ENCODE results near the gene ATXN2.

ATXN2 gene

DNA sequence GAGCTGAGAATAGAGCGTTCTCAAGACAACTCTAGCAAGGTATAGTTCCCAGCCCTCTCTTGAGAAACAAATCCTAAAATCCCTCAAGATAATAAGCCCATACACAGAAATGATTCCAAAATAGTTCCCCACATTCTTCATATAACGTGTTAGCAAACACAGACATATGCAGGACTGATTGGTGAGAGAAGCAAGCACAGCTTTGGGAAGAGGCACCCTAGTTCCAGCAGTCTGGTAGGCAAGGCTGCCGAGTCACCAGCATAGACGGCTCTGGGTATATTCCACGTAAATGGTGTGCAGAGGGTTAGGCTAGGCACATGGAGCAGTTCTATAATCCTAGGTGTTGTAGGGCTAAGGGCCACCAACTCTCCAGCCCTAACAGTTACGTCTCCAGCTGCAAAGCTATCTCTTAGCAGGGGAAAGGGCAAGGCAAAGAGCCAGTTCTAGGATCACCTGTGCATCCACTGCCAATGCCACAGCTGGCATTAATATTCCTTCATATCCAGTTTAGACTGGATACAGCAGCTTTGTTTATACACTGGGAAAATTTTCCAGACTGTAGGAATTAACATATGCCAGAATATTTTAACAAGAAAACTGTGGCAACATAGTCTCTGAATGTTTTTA lies 140.5 kb downstream of the ATXN2 start:
- no peaks in the 10 kb centered on the region for H3K79me2 ChIP-seq (ENCODE audit: low read length)

DNA sequence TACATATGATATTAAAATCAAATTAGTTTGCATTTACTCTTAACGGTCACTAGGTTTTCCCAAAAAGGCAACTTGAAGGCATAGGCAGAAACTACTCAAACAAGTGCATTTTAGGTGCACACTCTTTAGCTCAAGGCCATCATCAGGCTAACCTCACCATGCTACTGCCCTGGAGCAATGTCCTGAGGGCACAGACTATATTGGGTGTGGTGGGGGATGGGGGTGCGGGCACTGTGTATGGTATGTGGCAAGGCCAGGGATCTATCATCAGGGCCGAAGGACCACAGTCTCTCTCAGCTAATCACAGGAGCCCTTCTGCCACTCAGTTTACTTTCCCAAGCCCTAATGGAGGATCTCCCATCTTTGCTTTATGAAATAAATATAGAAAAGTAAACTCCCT lies 141.5 kb downstream of the ATXN2 start:
- TF ChIP-seq EZH2 (optimal IDR thresholded peaks at IDR 0.05; ENCODE audit: low read depth, low read length) = no peak
- TF ChIP-seq EZH2phosphoT487 (IDR thresholded peaks at IDR 0.05; ENCODE audit: low read length) = no peak
- TF ChIP-seq, protein P1, sequence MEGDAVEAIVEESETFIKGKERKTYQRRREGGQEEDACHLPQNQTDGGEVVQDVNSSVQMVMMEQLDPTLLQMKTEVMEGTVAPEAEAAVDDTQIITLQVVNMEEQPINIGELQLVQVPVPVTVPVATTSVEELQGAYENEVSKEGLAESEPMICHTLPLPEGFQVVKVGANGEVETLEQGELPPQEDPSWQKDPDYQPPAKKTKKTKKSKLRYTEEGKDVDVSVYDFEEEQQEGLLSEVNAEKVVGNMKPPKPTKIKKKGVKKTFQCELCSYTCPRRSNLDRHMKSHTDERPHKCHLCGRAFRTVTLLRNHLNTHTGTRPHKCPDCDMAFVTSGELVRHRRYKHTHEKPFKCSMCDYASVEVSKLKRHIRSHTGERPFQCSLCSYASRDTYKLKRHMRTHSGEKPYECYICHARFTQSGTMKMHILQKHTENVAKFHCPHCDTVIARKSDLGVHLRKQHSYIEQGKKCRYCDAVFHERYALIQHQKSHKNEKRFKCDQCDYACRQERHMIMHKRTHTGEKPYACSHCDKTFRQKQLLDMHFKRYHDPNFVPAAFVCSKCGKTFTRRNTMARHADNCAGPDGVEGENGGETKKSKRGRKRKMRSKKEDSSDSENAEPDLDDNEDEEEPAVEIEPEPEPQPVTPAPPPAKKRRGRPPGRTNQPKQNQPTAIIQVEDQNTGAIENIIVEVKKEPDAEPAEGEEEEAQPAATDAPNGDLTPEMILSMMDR (IDR thresholded peaks at IDR 0.05; ENCODE audit: low read length) = no peak
- no peak for DNase-seq

More for the DNA sequence above, 140.5 kb downstream of the ATXN2 start:
- DNase-seq = no peak
- H3K4me3 ChIP-seq (ENCODE audit: low read length) = no peak overlapping the region
- H3K4me1 ChIP-seq (ENCODE audit: low read length) = no peaks in the 10 kb centered on the region
- no peaks in the 10 kb centered on the region for H3K9me2 ChIP-seq (replicated peaks; ENCODE audit: insufficient read depth, low read length)
- H3F3A ChIP-seq (ENCODE audit: insufficient read depth, low read length) = no peaks in the 10 kb centered on the region
- H3K4me2 ChIP-seq (ENCODE audit: low read depth, low read length) = no peak overlapping the region
- no peaks in the 10 kb centered on the region for H3K36me3 ChIP-seq (replicated peaks; ENCODE audit: insufficient read depth, low read length)
- no peaks in the 10 kb centered on the region for H3K27me3 ChIP-seq (replicated peaks; ENCODE audit: insufficient read depth, low read length)
- TF ChIP-seq EZH2 (optimal IDR thresholded peaks at IDR 0.05; ENCODE audit: low read depth, low read length) (no peak), EZH2phosphoT487 (IDR thresholded peaks at IDR 0.05; ENCODE audit: low read length) (no peak)
- TF ChIP-seq, protein P1 (IDR thresholded peaks at IDR 0.05; ENCODE audit: low read length) = no peak
- no peaks in the 10 kb centered on the region for H4K20me1 ChIP-seq (ENCODE audit: insufficient read depth, low read length)
- H2AFZ ChIP-seq (ENCODE audit: low read length) = no peak overlapping the region
- no peak overlapping the region for H3K9ac ChIP-seq (ENCODE audit: low read length)
- H3K27ac ChIP-seq (ENCODE audit: low read length) = no peak overlapping the region
- no peaks in the 10 kb centered on the region for H3K9me3 ChIP-seq (replicated peaks; ENCODE audit: insufficient read depth, low read length)

DNA sequence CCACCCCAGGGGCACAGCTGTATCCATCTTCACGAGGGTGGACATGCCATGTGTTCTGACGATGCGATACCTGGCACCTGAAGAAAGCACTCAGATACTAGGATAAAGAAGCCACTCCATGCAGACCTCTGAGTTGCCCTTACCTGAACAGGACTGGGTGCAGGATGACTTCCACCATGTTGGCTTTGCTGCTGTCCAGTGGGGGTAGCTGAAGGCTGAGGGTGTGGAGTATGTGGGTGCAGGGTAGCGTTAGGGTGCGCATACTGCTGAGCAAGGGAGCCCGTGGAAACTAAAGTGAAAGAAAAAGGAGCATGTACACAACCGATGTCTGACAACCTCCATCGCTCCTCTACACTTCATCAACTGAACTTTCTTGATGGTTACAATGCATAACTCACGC lies 142.0 kb downstream of the ATXN2 start:
- H3K9me2 ChIP-seq (replicated peaks; ENCODE audit: insufficient read depth, low read length) = no peaks in the 10 kb centered on the region
- no peaks in the 10 kb centered on the region for H3K79me2 ChIP-seq (ENCODE audit: low read length)
- no peaks in the 10 kb centered on the region for H3K4me1 ChIP-seq (ENCODE audit: low read length)
- H3K27me3 ChIP-seq (replicated peaks; ENCODE audit: insufficient read depth, low read length) = no peaks in the 10 kb centered on the region
- H3K36me3 ChIP-seq (replicated peaks; ENCODE audit: insufficient read depth, low read length) = no peaks in the 10 kb centered on the region
- H2AFZ ChIP-seq (ENCODE audit: low read length) = no peak overlapping the region
- H3K9ac ChIP-seq (ENCODE audit: low read length) = no peak overlapping the region
- no peaks in the 10 kb centered on the region for H3K9me3 ChIP-seq (replicated peaks; ENCODE audit: insufficient read depth, low read length)
- no peak overlapping the region for H3K4me2 ChIP-seq (ENCODE audit: low read depth, low read length)
- H3F3A ChIP-seq (ENCODE audit: insufficient read depth, low read length) = no peaks in the 10 kb centered on the region
- no peak for TF ChIP-seq EZH2 (optimal IDR thresholded peaks at IDR 0.05; ENCODE audit: low read depth, low read length)
- TF ChIP-seq, protein P1 (IDR thresholded peaks at IDR 0.05; ENCODE audit: low read length) = no peak
- H3K27ac ChIP-seq (ENCODE audit: low read length) = no peak overlapping the region
- DNase-seq = no peak
- no peak overlapping the region for H3K4me3 ChIP-seq (ENCODE audit: low read length)
- no peaks in the 10 kb centered on the region for H4K20me1 ChIP-seq (ENCODE audit: insufficient read depth, low read length)

More for the DNA sequence above, 141.5 kb downstream of the ATXN2 start:
- no peaks in the 10 kb centered on the region for H3K36me3 ChIP-seq (replicated peaks; ENCODE audit: insufficient read depth, low read length)
- H4K20me1 ChIP-seq (ENCODE audit: insufficient read depth, low read length) = no peaks in the 10 kb centered on the region
- H3K27me3 ChIP-seq (replicated peaks; ENCODE audit: insufficient read depth, low read length) = no peaks in the 10 kb centered on the region
- no peaks in the 10 kb centered on the region for H3F3A ChIP-seq (ENCODE audit: insufficient read depth, low read length)
- no peak overlapping the region for H3K27ac ChIP-seq (ENCODE audit: low read length)
- no peaks in the 10 kb centered on the region for H3K9me2 ChIP-seq (replicated peaks; ENCODE audit: insufficient read depth, low read length)
- no peaks in the 10 kb centered on the region for H3K9me3 ChIP-seq (replicated peaks; ENCODE audit: insufficient read depth, low read length)
- H3K79me2 ChIP-seq (ENCODE audit: low read length) = no peaks in the 10 kb centered on the region
- no peak overlapping the region for H3K4me3 ChIP-seq (ENCODE audit: low read length)
- H3K4me1 ChIP-seq (ENCODE audit: low read length) = no peaks in the 10 kb centered on the region
- H3K4me2 ChIP-seq (ENCODE audit: low read depth, low read length) = no peak overlapping the region
- H2AFZ ChIP-seq (ENCODE audit: low read length) = no peak overlapping the region
- H3K9ac ChIP-seq (ENCODE audit: low read length) = no peak overlapping the region

Data from MM.1S (cell line).